Measurements from ENCODE around the gene CHRNA4. TPM values are rescaled to one million over a fixed set of nuclear protein-coding genes. Genes with fewer than 3 reads are reported as not detected.

The CHRNA4 gene
- total and polyA plus RNA-seq, 2 donors (not counting 1 experiment from before 2014, with no cell fraction given) = not detected

- Histone ChIP-seq H3K27ac (ENCODE audit: insufficient read depth, low read length) (no peak overlapping the region), H3K4me1 (ENCODE audit: control insufficient read depth, extremely low read depth, insufficient read depth, low read length) (no peaks in the 10 kb centered on the region), H3K36me3 (ENCODE audit: control insufficient read depth, insufficient read depth, low read length) (no peaks in the 10 kb centered on the region), H3K9me3 (ENCODE audit: control insufficient read depth, insufficient read depth, low read depth, low read length) (no peaks in the 10 kb centered on the region), H3K27me3 (ENCODE audit: control insufficient read depth, insufficient read depth, low read length) (no peaks in the 10 kb centered on the region), H3K4me3 (replicated peaks in 1 of 4; ENCODE audit: control extremely low read depth in 1 of 4, insufficient read depth in 1 of 4, low read depth in 3 of 4, low read length in 4 of 4) (no peak overlapping the region), H3K9ac (ENCODE audit: insufficient read depth, low read length) (no peak overlapping the region), H4K20me1 (ENCODE audit: control insufficient read depth, extremely low read depth, insufficient read depth, low read length) (no peaks in the 10 kb centered on the region), H2AFZ (ENCODE audit: low read length) (no peak overlapping the region), H3K79me2 (ENCODE audit: control insufficient read depth, insufficient read depth, low read length) (no peaks in the 10 kb centered on the region), H3K4me2 (ENCODE audit: extremely low read depth, insufficient read depth, low read length) (no peak overlapping the region)
- TF ChIP-seq EZH2 (IDR thresholded peaks at IDR 0.05; ENCODE audit: low read length, missing control alignments) (no peak), CTCF (conservative IDR thresholded peaks at IDR 0.05 in 1 of 2, IDR thresholded peaks at IDR 0.05 in 1 of 2; ENCODE audit: low read depth in 1 of 2, low read length in 2 of 2) (no peak)
- DNase-seq (ENCODE audit: low read depth in 2 of 2) = peak in 1 of 2 donors; percentile 5
Measured at GRCh38 chr20:63377256-63377941, 16.2 kb upstream of the CHRNA4 start.

GRCh38 chr20:63376283-63377250 is 15.4 kb upstream of the CHRNA4 start:
- no peak overlapping the region for H3K4me3 ChIP-seq (replicated peaks in 1 of 4; ENCODE audit: control extremely low read depth in 1 of 4, insufficient read depth in 1 of 4, low read depth in 3 of 4, low read length in 4 of 4)
- H3K4me1 ChIP-seq (ENCODE audit: control insufficient read depth, extremely low read depth, insufficient read depth, low read length) = no peaks in the 10 kb centered on the region
- TF ChIP-seq EZH2 (IDR thresholded peaks at IDR 0.05; ENCODE audit: low read length, missing control alignments) = no peak
- H3K36me3 ChIP-seq (ENCODE audit: control insufficient read depth, insufficient read depth, low read length) = no peaks in the 10 kb centered on the region
- no peaks in the 10 kb centered on the region for H3K79me2 ChIP-seq (ENCODE audit: control insufficient read depth, insufficient read depth, low read length)
- H2AFZ ChIP-seq (ENCODE audit: low read length) = no peak overlapping the region
- H3K9ac ChIP-seq (ENCODE audit: insufficient read depth, low read length) = no peak overlapping the region
- no peak overlapping the region for H3K4me2 ChIP-seq (ENCODE audit: extremely low read depth, insufficient read depth, low read length)
- DNase-seq (ENCODE audit: low read depth in 2 of 2) = no peak
- no peaks in the 10 kb centered on the region for H4K20me1 ChIP-seq (ENCODE audit: control insufficient read depth, extremely low read depth, insufficient read depth, low read length)
- no peaks in the 10 kb centered on the region for H3K27me3 ChIP-seq (ENCODE audit: control insufficient read depth, insufficient read depth, low read length)
- no peaks in the 10 kb centered on the region for H3K9me3 ChIP-seq (ENCODE audit: control insufficient read depth, insufficient read depth, low read depth, low read length)
- no peak overlapping the region for H3K27ac ChIP-seq (ENCODE audit: insufficient read depth, low read length)

- Histone ChIP-seq H3K9me3 (ENCODE audit: control insufficient read depth, insufficient read depth, low read depth, low read length) (no peaks in the 10 kb centered on the region), H3K4me2 (ENCODE audit: extremely low read depth, insufficient read depth, low read length) (no peak overlapping the region), H3K4me1 (ENCODE audit: control insufficient read depth, extremely low read depth, insufficient read depth, low read length) (no peaks in the 10 kb centered on the region), H4K20me1 (ENCODE audit: control insufficient read depth, extremely low read depth, insufficient read depth, low read length) (no peaks in the 10 kb centered on the region), H3K9ac (ENCODE audit: insufficient read depth, low read length) (no peak overlapping the region), H3K4me3 (replicated peaks in 1 of 4; ENCODE audit: control extremely low read depth in 1 of 4, insufficient read depth in 1 of 4, low read depth in 3 of 4, low read length in 4 of 4) (no peak overlapping the region), H3K79me2 (ENCODE audit: control insufficient read depth, insufficient read depth, low read length) (no peaks in the 10 kb centered on the region), H3K27me3 (ENCODE audit: control insufficient read depth, insufficient read depth, low read length) (no peaks in the 10 kb centered on the region), H3K36me3 (ENCODE audit: control insufficient read depth, insufficient read depth, low read length) (no peaks in the 10 kb centered on the region), H3K27ac (ENCODE audit: insufficient read depth, low read length) (no peak overlapping the region), H2AFZ (ENCODE audit: low read length) (no peak overlapping the region)
- no peak for DNase-seq (ENCODE audit: low read depth in 2 of 2)
- TF ChIP-seq CTCF (conservative IDR thresholded peaks at IDR 0.05 in 1 of 2, IDR thresholded peaks at IDR 0.05 in 1 of 2; ENCODE audit: low read depth in 1 of 2, low read length in 2 of 2) = no peak
- no peak for TF ChIP-seq EZH2 (IDR thresholded peaks at IDR 0.05; ENCODE audit: low read length, missing control alignments)
Measured at GRCh38 chr20:63375438-63375837, 14.3 kb upstream of the CHRNA4 start.

All from fibroblast of lung (primary cell).